HEK293 (cell line): Measurements from ENCODE around the gene ACTR3C.

Experiments used
- ATF2 ChIP-seq: fragments of 450-650 bp; formaldehyde crosslinking; IDR thresholded peaks from 2 replicates; pipeline ENCODE4 v1.5.1; 2016; ENCODE audit warnings: missing biosample characterization, missing genetic modification characterization, low read depth
- BCL11A ChIP-seq: fragments of 450-650 bp; formaldehyde crosslinking; IDR thresholded peaks from 2 replicates; pipeline ENCODE4 v1.5.1; 2016; ENCODE audit warnings: low read depth, missing biosample characterization, missing genetic modification characterization
- BCL11B ChIP-seq: fragments of 450-650 bp; formaldehyde crosslinking; IDR thresholded peaks from 2 replicates; pipeline ENCODE4 v1.5.1; 2016; ENCODE audit warnings: low read depth, missing biosample characterization, missing genetic modification characterization
- EGR2 ChIP-seq: fragments of 450-650 bp; formaldehyde crosslinking; IDR thresholded peaks from 2 replicates; pipeline ENCODE4 v1.5.1; 2016; ENCODE audit warnings: low read depth, missing biosample characterization, missing genetic modification characterization
- FEZF1 ChIP-seq: fragments of 450-650 bp; formaldehyde crosslinking; IDR thresholded peaks from 2 replicates; pipeline ENCODE4 v1.5.1; 2016; ENCODE audit warnings: missing biosample characterization, missing genetic modification characterization
- GFI1B ChIP-seq: fragments of 450-650 bp; formaldehyde crosslinking; IDR thresholded peaks from 2 replicates; pipeline ENCODE4 v1.5.1; 2016; ENCODE audit warnings: missing biosample characterization, missing genetic modification characterization
- GLIS2 ChIP-seq: fragments of 450-650 bp; formaldehyde crosslinking; IDR thresholded peaks from 2 replicates; pipeline ENCODE4 v1.5.1; 2016; ENCODE audit warnings: missing biosample characterization, missing genetic modification characterization
- KLF7 ChIP-seq: fragments of 450-650 bp; formaldehyde crosslinking; IDR thresholded peaks from 2 replicates; pipeline ENCODE4 v1.5.1; 2016; ENCODE audit warnings: missing biosample characterization, missing genetic modification characterization, borderline replicate concordance
- SCRT1 ChIP-seq: fragments of 450-650 bp; formaldehyde crosslinking; IDR thresholded peaks from 2 replicates; pipeline ENCODE4 v1.5.1; 2016; ENCODE audit warnings: missing biosample characterization, missing genetic modification characterization, borderline replicate concordance
- SP2 ChIP-seq: fragments of 450-650 bp; formaldehyde crosslinking; IDR thresholded peaks from 2 replicates; pipeline ENCODE4 v1.5.1; 2016; ENCODE audit warnings: missing biosample characterization, missing genetic modification characterization
- SP3 ChIP-seq: fragments of 450-650 bp; formaldehyde crosslinking; IDR thresholded peaks from 2 replicates; pipeline ENCODE4 v1.5.1; 2016; ENCODE audit warnings: missing biosample characterization, missing genetic modification characterization
- TSHZ1 ChIP-seq: fragments of 450-650 bp; formaldehyde crosslinking; IDR thresholded peaks from 2 replicates; pipeline ENCODE4 v1.5.1; 2016; ENCODE audit warnings: missing biosample characterization, missing genetic modification characterization, borderline replicate concordance
- ZBTB21 ChIP-seq: fragments of 450-650 bp; formaldehyde crosslinking; IDR thresholded peaks from 2 replicates; pipeline ENCODE4 v1.5.1; 2017; ENCODE audit warnings: missing biosample characterization, missing genetic modification characterization
- ZBTB7A ChIP-seq: fragments of 450-650 bp; formaldehyde crosslinking; IDR thresholded peaks from 2 replicates; pipeline ENCODE4 v1.5.1; 2016; ENCODE audit warnings: low read depth, missing biosample characterization, missing genetic modification characterization
- ZNF184 ChIP-seq: fragments of 450-650 bp; IDR thresholded peaks from 2 replicates; pipeline ENCODE4 v1.5.1; 2018; ENCODE audit warnings: missing biosample characterization, mild to moderate bottlenecking, missing genetic modification characterization
- ZNF48 ChIP-seq: fragments of 450-650 bp; formaldehyde crosslinking; IDR thresholded peaks from 2 replicates; pipeline ENCODE4 v1.5.1; 2016; ENCODE audit warnings: missing biosample characterization, missing genetic modification characterization
- ZNF514 ChIP-seq: fragments of 450-650 bp; formaldehyde crosslinking; IDR thresholded peaks from 2 replicates; pipeline ENCODE4 v1.5.1; 2016; ENCODE audit warnings: missing biosample characterization, missing genetic modification characterization
- ZNF560 ChIP-seq: fragments of 450-650 bp; formaldehyde crosslinking; IDR thresholded peaks from 2 replicates; pipeline ENCODE4 v1.5.1; 2017; ENCODE audit warnings: missing biosample characterization, missing genetic modification characterization, borderline replicate concordance
- ZNF585B ChIP-seq: fragments of 450-650 bp; formaldehyde crosslinking; IDR thresholded peaks from 2 replicates; pipeline ENCODE4 v1.5.1; 2016; ENCODE audit warnings: missing biosample characterization, missing genetic modification characterization
- ZNF596 ChIP-seq: fragments of 450-650 bp; IDR thresholded peaks from 2 replicates; pipeline ENCODE4 v1.5.0; 2018; ENCODE audit warnings: missing biosample characterization, mild to moderate bottlenecking, missing genetic modification characterization, moderate library complexity
- ZNF621 ChIP-seq: fragments of 450-650 bp; formaldehyde crosslinking; IDR thresholded peaks from 2 replicates; pipeline ENCODE4 v1.5.1; 2017; ENCODE audit warnings: missing biosample characterization, missing genetic modification characterization
- ZNF660 ChIP-seq: fragments of 450-650 bp; IDR thresholded peaks from 2 replicates; pipeline ENCODE4 v1.5.1; 2018; ENCODE audit warnings: missing biosample characterization, mild to moderate bottlenecking, missing genetic modification characterization
- ZNF747 ChIP-seq: fragments of 450-650 bp; formaldehyde crosslinking; IDR thresholded peaks from 2 replicates; pipeline ENCODE4 v1.5.1; 2016; ENCODE audit warnings: missing biosample characterization, missing genetic modification characterization
- ZNF768 ChIP-seq: fragments of 450-650 bp; formaldehyde crosslinking; IDR thresholded peaks from 2 replicates; pipeline ENCODE4 v1.5.1; 2018; ENCODE audit warnings: missing biosample characterization, mild to moderate bottlenecking, missing genetic modification characterization
- TF ChIP-seq, protein P1 (sequence below): fragments of 450-650 bp; formaldehyde crosslinking; IDR thresholded peaks from 2 replicates; pipeline ENCODE4 v1.5.1; 2016; ENCODE audit warnings: missing biosample characterization, missing genetic modification characterization
- TF ChIP-seq, protein P2 (sequence below): fragments of 450-650 bp; formaldehyde crosslinking; IDR thresholded peaks from 2 replicates; pipeline ENCODE4 v1.5.1; 2016; ENCODE audit warnings: missing biosample characterization, missing genetic modification characterization
- TF ChIP-seq, protein P3 (sequence below): fragments of 450-650 bp; formaldehyde crosslinking; IDR thresholded peaks from 2 replicates; pipeline ENCODE4 v1.5.1; 2016; ENCODE audit warnings: missing biosample characterization, missing genetic modification characterization

ACTR3C gene

GRCh38 chr7:150322833-150323681 is at the start of gene ACTR3C, which contains the start of gene LRRC61 (continued):
- TF ChIP-seq, protein P1, sequence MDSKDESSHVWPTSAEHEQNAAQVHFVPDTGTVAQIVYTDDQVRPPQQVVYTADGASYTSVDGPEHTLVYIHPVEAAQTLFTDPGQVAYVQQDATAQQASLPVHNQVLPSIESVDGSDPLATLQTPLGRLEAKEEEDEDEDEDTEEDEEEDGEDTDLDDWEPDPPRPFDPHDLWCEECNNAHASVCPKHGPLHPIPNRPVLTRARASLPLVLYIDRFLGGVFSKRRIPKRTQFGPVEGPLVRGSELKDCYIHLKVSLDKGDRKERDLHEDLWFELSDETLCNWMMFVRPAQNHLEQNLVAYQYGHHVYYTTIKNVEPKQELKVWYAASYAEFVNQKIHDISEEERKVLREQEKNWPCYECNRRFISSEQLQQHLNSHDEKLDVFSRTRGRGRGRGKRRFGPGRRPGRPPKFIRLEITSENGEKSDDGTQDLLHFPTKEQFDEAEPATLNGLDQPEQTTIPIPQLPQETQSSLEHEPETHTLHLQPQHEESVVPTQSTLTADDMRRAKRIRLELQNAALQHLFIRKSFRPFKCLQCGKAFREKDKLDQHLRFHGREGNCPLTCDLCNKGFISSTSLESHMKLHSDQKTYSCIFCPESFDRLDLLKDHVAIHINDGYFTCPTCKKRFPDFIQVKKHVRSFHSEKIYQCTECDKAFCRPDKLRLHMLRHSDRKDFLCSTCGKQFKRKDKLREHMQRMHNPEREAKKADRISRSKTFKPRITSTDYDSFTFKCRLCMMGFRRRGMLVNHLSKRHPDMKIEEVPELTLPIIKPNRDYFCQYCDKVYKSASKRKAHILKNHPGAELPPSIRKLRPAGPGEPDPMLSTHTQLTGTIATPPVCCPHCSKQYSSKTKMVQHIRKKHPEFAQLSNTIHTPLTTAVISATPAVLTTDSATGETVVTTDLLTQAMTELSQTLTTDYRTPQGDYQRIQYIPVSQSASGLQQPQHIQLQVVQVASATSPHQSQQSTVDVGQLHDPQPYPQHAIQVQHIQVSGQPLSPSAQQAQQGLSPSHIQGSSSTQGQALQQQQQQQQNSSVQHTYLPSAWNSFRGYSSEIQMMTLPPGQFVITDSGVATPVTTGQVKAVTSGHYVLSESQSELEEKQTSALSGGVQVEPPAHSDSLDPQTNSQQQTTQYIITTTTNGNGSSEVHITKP (tag by site-specific recombination) = peak; percentile 98
- TF ChIP-seq ZNF621 (tag by site-specific recombination) (no peak), ZNF585B (tag by site-specific recombination) (no peak), ATF2 (tag by site-specific recombination) (no peak), SCRT1 (tag by site-specific recombination) (0 out of 2 replicates have a peak, but pooled peaks have one; percentile 12), ZNF560 (tag by site-specific recombination) (no peak), BCL11A (tag by site-specific recombination) (peak; percentile 56; the same call in 1 of the 2 replicates), GLIS2 (tag by site-specific recombination) (peak; percentile 94), ZNF747 (no peak), ZNF660 (tag by site-specific recombination) (no peak), ZNF768 (tag by site-specific recombination) (no peak), ZNF596 (tag by site-specific recombination) (no peak), SP3 (peak; percentile 51; the same call in 1 of the 2 replicates), GFI1B (no peak), ZNF48 (tag by site-specific recombination) (no peak), BCL11B (tag by site-specific recombination) (0 out of 2 replicates have a peak, but pooled peaks have one; percentile 65), ZNF184 (no peak), EGR2 (peak; percentile 64), TSHZ1 (tag by site-specific recombination) (no peak; the same call in 1 of the 2 replicates), ZNF514 (tag by site-specific recombination) (no peak), ZBTB21 (tag by site-specific recombination) (0 out of 2 replicates have a peak, but pooled peaks have one; percentile 14), FEZF1 (tag by site-specific recombination) (no peak), KLF7 (tag by site-specific recombination) (no peak), SP2 (peak; percentile 47), ZBTB7A (peak; percentile 96)
- TF ChIP-seq, protein P2, sequence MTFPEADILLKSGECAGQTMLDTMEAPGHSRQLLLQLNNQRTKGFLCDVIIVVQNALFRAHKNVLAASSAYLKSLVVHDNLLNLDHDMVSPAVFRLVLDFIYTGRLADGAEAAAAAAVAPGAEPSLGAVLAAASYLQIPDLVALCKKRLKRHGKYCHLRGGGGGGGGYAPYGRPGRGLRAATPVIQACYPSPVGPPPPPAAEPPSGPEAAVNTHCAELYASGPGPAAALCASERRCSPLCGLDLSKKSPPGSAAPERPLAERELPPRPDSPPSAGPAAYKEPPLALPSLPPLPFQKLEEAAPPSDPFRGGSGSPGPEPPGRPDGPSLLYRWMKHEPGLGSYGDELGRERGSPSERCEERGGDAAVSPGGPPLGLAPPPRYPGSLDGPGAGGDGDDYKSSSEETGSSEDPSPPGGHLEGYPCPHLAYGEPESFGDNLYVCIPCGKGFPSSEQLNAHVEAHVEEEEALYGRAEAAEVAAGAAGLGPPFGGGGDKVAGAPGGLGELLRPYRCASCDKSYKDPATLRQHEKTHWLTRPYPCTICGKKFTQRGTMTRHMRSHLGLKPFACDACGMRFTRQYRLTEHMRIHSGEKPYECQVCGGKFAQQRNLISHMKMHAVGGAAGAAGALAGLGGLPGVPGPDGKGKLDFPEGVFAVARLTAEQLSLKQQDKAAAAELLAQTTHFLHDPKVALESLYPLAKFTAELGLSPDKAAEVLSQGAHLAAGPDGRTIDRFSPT (tag by site-specific recombination) = peak; percentile 61; the same call in 1 of the 2 replicates
- TF ChIP-seq, protein P3, sequence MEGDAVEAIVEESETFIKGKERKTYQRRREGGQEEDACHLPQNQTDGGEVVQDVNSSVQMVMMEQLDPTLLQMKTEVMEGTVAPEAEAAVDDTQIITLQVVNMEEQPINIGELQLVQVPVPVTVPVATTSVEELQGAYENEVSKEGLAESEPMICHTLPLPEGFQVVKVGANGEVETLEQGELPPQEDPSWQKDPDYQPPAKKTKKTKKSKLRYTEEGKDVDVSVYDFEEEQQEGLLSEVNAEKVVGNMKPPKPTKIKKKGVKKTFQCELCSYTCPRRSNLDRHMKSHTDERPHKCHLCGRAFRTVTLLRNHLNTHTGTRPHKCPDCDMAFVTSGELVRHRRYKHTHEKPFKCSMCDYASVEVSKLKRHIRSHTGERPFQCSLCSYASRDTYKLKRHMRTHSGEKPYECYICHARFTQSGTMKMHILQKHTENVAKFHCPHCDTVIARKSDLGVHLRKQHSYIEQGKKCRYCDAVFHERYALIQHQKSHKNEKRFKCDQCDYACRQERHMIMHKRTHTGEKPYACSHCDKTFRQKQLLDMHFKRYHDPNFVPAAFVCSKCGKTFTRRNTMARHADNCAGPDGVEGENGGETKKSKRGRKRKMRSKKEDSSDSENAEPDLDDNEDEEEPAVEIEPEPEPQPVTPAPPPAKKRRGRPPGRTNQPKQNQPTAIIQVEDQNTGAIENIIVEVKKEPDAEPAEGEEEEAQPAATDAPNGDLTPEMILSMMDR (tag by site-specific recombination) = peak; percentile 59
